Liver (tissue), 3 donors: ENCODE results near the gene LECT2.

ENCODE experiments used
- ATF3 ChIP-seq: IDR thresholded peaks from 2 replicates; pipeline ENCODE4 v1.6.1; 2016; ENCODE audit warnings: antibody characterized with exemption
- CTCF ChIP-seq: fragments of 150-350 bp; IDR thresholded peaks from 2 replicates; pipeline ENCODE4 v1.5.1; 2017; ENCODE audit warnings: improper control_type of control experiment, low read depth, low read length; ENCODE audit not compliant: missing input control
- HNF4A ChIP-seq, 2 donors: conservative IDR thresholded peaks; 2 replicates each; pipeline ENCODE4 v1.6.1; 2016; ENCODE audit warnings: antibody characterized with exemption in 2 of 2, mild to moderate bottlenecking in 2 of 2
- JUND ChIP-seq, 2 donors: IDR thresholded peaks; 2 replicates each; pipeline ENCODE4 v1.6.1; 2016; ENCODE audit warnings: antibody characterized with exemption in 2 of 2
- RAD21 ChIP-seq, 2 donors: IDR thresholded peaks; 2 replicates each; pipeline ENCODE4 v1.6.1; 2016; ENCODE audit warnings: antibody characterized with exemption in 2 of 2, mild to moderate bottlenecking in 2 of 2
- REST ChIP-seq: IDR thresholded peaks from 2 replicates; pipeline ENCODE4 v1.6.1; 2016; ENCODE audit warnings: antibody characterized with exemption, mild to moderate bottlenecking
- SP1 ChIP-seq: IDR thresholded peaks from 2 replicates; pipeline ENCODE4 v1.6.1; 2018; ENCODE audit warnings: antibody characterized with exemption, mild to moderate bottlenecking
- TAF1 ChIP-seq: conservative IDR thresholded peaks from 2 replicates; pipeline ENCODE4 v1.6.1; 2016; ENCODE audit warnings: antibody characterized with exemption, mild to moderate bottlenecking
- YY1 ChIP-seq: IDR thresholded peaks from 2 replicates; pipeline ENCODE4 v1.6.1; 2016; ENCODE audit warnings: antibody characterized with exemption, mild to moderate bottlenecking
- ZBTB33 ChIP-seq: IDR thresholded peaks from 2 replicates; pipeline ENCODE4 v1.6.1; 2016; ENCODE audit warnings: antibody characterized with exemption
- donor health status: healthy.
- donor health status: healthy.

GRCh38 chr5:135934939-135935338, 19.8 kb downstream of the LECT2 start:
- TF ChIP-seq CTCF = no peak
- no peak for TF ChIP-seq JUND (IDR thresholded peaks at IDR 0.05)
- TF ChIP-seq ZBTB33 = no peak
- TF ChIP-seq ATF3 = no peak
- TF ChIP-seq RAD21 (IDR thresholded peaks at IDR 0.05) = no peak
- TF ChIP-seq YY1 = no peak
- no peak for TF ChIP-seq REST
- no peak for TF ChIP-seq SP1
- TF ChIP-seq HNF4A (conservative IDR thresholded peaks at IDR 0.05) = no peak
- TF ChIP-seq TAF1 = no peak
